ENCODE data around the gene PAN2.
"Not testable (repeated sequence)": the region's sequence is repeated elsewhere in the genome, so short reads cannot be mapped to it uniquely, and the experiment has no call there.

PAN2 gene

DNA sequence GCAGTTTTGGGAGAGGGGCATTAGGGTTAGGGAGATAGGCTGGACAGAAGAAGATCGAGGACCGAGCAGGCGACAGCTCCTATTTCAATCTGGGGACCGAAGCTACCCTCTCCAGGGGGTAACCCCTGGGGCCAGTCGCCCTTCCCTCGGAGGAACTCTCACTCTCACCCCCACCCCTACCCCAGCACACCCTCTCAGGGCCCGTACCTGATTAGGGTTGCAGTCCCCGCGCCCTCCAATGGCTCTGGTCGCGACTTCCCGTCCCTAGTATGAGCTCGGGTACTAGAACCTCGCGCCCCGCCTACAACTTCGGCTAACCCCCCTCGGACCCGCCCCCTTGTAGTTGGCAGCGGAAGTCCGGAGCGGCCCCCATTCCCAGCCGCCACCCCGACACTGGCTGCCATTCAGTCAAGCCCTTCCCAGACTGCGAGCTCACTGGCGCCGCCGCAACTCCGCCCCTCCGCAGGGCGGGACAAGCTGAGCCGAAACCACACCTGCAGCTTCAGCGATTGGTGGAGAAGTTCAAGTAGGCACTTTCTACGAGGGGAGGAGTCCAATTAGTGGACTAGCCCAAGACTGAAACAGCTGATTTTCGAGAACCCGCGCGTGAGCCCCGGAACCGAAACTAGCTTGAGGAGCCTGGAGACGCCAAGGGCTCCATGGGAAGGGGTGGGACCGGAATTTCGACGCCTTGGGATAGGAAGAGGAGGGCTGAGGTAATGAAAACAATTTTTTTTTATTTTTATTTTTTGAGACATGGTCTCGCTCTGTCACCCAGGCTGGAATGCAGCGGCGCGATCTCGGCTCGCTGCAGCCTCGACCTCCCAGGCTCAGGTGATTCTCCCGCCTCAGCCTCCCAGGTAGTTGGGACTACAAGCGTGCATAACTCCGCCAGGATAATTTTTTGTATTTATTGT lies 26.3 kb upstream of the PAN2 start, which contains the start of gene STAT2:
Gene STAT2, minus strand, starts transcription at position 257 of the 917 bp plus-strand sequence. CDS start 3,536 bp downstream, outside the sequence.
- Mint-ChIP-seq H3K36me3 (ENCODE audit: low read depth) (peaks cover 10% of the 10 kb centered on the region), H3K9me3 (no peaks in the 10 kb centered on the region), H3K4me3 (peak within 1 kb of the TSS; percentile 91), H3K4me1 (ENCODE audit: low read depth) (peaks cover 31% of the 10 kb centered on the region), H3K27ac (peak within 1 kb of the TSS; percentile 92), H3K27me3 (no peaks in the 10 kb centered on the region)

DNA sequence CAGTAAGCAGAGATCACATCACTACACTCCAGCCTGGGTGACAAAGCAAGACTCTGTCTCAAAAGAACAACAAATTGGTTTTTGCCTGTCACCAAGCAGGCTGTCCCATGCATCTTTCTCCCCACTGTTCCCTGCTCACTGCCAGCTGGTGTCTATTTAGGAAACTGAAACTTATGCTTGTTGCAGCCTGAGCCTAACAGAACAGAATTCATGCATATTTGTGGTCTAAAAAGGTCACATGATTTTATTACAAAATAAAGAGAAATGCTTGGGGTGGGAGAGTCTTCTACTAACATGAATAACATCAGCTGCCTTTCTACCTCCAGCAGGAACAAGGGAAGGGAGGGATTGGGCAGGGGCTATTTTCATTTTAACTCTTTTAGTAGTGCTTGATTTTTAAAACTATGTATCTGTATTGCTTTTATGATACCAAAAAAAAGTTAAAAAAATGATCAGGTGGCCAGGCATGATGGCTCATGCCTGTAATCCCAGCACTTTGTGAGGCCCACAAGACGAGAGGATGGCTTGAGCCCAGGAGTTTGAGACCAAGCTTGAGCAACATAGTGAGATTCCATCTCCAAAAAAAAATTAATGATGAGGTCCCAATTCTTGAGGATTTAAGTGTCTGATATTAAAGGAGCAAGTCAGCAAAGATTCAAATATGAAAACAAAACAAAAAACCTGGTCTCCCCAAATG lies 25.2 kb upstream of the PAN2 start:
- peaks cover 21% of the 10 kb centered on the region for H3K36me3 Mint-ChIP-seq (ENCODE audit: low read depth)
- H3K27ac Mint-ChIP-seq = peak overlapping the region; percentile 92
- H3K9me3 Mint-ChIP-seq = no peaks in the 10 kb centered on the region
- peak overlapping the region; percentile 91 for H3K4me3 Mint-ChIP-seq
- no peaks in the 10 kb centered on the region for H3K27me3 Mint-ChIP-seq
- H3K4me1 Mint-ChIP-seq (ENCODE audit: low read depth) = peaks cover 31% of the 10 kb centered on the region

DNA sequence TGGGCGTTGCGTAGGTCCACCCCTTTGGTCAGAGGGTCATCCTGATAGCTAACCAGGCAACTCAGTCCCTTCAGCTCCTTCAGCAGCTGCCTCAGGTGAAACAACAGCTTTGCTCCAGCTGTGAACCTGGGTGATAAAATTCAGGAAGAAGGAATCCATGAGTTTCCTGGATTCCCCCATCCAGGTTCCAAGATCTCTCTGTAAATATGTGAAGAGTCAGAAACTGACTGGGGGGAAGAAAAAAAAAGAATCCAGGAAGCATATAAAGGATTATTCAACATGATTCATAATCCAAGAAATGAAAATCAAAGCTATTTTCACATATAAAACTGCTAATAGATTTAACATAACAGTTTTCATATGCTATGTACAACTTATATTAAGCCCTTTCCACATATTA lies 17.5 kb upstream of the PAN2 start:
- Mint-ChIP-seq H3K4me1 (ENCODE audit: low read depth) (peaks cover 5% of the 10 kb centered on the region), H3K9me3 (no peaks in the 10 kb centered on the region), H3K36me3 (ENCODE audit: low read depth) (peaks cover 60% of the 10 kb centered on the region), H3K4me3 (no peak overlapping the region), H3K27ac (no peak overlapping the region), H3K27me3 (no peaks in the 10 kb centered on the region)

DNA sequence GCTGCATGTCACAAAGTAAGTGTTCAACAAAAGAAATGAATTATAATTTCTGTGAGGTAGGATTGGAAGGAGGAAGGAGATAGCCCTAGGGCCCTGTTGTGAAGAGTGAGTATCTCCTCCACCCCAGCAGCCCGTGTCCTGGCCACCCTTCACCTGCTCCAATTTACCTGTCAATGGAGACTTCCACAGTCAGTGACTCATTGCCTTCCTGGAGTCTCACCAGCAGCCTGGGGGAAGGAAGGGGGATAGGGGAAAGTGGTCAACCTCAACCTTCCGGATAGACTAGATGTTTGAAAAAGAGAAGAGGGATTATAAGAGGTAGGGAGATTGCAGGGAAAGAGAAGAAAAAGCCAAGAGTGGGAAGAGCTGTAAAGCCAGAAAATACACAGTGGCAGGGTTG lies 16.9 kb upstream of the PAN2 start:
- no peak overlapping the region for H3K4me3 Mint-ChIP-seq
- no peaks in the 10 kb centered on the region for H3K27me3 Mint-ChIP-seq
- H3K36me3 Mint-ChIP-seq (ENCODE audit: low read depth) = peaks cover 60% of the 10 kb centered on the region
- H3K4me1 Mint-ChIP-seq (ENCODE audit: low read depth) = peaks cover 5% of the 10 kb centered on the region
- no peaks in the 10 kb centered on the region for H3K9me3 Mint-ChIP-seq
- no peak overlapping the region for H3K27ac Mint-ChIP-seq

DNA sequence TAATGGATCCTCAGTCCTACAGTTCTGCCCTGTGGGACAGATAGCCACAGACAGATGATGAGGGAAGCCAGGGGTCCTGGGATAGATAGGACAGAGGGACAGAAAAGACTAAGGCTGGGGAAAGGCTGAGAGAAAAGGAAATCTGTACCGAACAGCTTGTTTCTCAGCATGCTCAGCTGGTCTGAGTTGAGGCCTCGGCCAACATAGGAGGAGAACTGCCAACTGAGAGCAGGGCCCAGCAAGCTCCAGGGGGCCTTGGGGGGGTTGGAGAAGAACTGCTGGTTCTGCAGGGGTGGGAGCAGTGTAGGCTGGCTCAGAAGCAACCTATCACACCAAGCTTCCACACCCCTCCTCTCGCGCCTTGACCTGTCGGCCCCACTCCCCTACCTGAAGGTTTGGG lies 15.0 kb upstream of the PAN2 start:
- Mint-ChIP-seq H3K27ac (no peak overlapping the region), H3K27me3 (no peaks in the 10 kb centered on the region), H3K36me3 (ENCODE audit: low read depth) (peaks cover 46% of the 10 kb centered on the region), H3K9me3 (no peaks in the 10 kb centered on the region), H3K4me1 (ENCODE audit: low read depth) (peaks cover 5% of the 10 kb centered on the region), H3K4me3 (no peak overlapping the region)

DNA sequence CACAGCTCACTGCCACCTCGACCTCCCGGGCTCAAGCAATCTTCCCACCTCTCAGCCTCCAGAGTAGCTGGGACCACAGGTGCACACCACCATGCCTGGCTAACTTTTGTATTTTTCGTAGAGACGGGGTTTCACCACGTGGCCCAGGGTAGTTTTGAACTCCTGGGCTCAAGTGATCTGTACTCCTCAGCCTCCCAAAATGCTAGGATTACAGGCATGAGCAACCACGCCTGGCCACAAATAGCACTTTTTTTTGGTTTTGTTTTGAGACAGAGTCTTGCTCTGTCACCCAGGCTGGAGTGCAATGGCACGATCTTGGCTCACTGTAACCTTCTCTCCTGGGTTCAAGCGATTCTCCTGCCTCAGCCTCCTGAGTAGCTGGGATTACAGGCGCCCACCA lies 13.5 kb upstream of the PAN2 start:
- H3K27me3 Mint-ChIP-seq; H3K27ac Mint-ChIP-seq; H3K4me1 Mint-ChIP-seq (ENCODE audit: low read depth); H3K9me3 Mint-ChIP-seq; H3K4me3 Mint-ChIP-seq: not testable (repeated sequence)
- peaks cover 49% of the 10 kb centered on the region for H3K36me3 Mint-ChIP-seq (ENCODE audit: low read depth)

DNA sequence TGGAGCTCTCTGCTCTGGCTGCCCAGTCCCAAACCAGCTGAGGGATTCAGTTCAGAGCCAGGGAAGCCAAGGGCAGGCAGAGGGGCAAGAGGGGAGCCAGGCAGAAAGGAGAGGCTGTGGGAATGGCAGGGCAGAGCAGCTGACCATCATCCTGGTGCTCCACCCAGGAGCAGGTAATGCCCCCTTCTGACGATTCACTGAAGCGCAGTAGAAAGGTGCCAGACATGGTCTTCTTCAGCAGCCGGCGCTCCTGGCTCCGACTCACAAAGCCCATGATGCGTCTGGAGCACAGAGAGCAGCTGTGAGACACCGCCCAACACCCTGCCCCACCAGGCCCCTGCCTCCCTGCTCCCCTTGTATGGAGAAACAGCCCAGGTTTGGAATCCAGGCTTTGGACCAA lies 12.9 kb upstream of the PAN2 start:
- Mint-ChIP-seq H3K36me3 (ENCODE audit: low read depth) (peaks cover 50% of the 10 kb centered on the region), H3K27ac (peak overlapping the region; percentile 27), H3K4me3 (no peak overlapping the region), H3K9me3 (no peaks in the 10 kb centered on the region), H3K27me3 (no peaks in the 10 kb centered on the region), H3K4me1 (ENCODE audit: low read depth) (peaks cover 5% of the 10 kb centered on the region)

DNA sequence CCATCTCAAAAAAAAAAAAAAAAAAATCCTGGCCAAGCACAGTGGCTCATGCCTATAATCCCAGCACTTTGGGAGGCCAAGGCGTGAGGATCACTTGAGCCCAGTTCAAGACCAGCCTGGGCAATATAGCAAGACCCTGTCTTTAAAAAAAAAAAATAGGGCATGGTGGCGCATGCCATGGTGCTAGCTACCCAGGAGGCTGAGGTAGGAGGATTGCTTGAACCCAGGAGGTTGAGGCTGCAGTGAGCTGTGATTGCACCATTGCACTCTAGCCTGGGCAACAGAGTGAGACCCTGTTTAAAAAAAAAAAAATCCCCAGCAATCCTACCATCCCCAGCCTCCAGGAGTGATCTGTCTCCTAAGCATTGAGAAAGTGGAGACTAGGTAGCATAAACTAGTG lies 8.5 kb upstream of the PAN2 start:
- H3K27ac Mint-ChIP-seq, H3K4me3 Mint-ChIP-seq, H3K27me3 Mint-ChIP-seq, H3K9me3 Mint-ChIP-seq: not testable (repeated sequence)
- peaks cover 38% of the 10 kb centered on the region for H3K4me1 Mint-ChIP-seq (ENCODE audit: low read depth)
- H3K36me3 Mint-ChIP-seq (ENCODE audit: low read depth) = peaks cover 47% of the 10 kb centered on the region

DNA sequence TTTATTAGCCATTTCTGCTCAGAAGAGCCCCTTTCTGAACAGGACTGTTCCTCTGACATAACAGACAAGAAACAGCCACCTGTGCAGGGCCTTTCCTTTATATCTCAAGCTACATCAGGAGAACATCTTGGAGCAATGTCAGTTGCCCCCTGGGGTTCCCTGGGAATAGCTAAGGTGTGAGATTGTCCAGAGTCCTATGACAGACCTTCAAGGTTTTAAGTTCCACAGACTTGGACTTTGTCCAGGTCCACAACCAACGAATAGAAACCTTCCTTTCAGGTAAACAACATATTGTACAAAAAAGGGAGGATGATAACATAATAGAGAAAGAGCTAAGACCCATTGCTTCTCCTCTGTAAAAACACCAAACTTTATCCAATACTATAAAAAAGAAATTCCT lies 7.8 kb upstream of the PAN2 start:
- H3K4me1 Mint-ChIP-seq (ENCODE audit: low read depth) = peaks cover 39% of the 10 kb centered on the region
- no peak overlapping the region for H3K27ac Mint-ChIP-seq
- H3K36me3 Mint-ChIP-seq (ENCODE audit: low read depth) = peaks cover 43% of the 10 kb centered on the region
- no peaks in the 10 kb centered on the region for H3K27me3 Mint-ChIP-seq
- no peaks in the 10 kb centered on the region for H3K9me3 Mint-ChIP-seq
- no peak overlapping the region for H3K4me3 Mint-ChIP-seq

DNA sequence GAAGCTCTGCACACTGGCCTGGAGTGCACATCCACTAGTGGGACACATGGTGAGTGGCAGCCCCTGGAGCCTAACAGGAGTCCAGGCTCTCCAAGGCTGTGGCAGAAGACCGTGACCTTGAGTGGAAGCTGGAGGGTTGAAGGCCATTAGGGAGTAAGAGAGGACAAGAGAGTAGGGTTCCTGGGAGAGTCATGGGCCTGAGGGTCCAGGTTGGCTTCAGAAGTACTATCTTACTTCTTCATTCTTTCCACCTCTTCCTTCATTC lies 5.3 kb upstream of the PAN2 start:
- Mint-ChIP-seq H3K9me3 (no peaks in the 10 kb centered on the region), H3K36me3 (ENCODE audit: low read depth) (peaks cover 34% of the 10 kb centered on the region), H3K4me1 (ENCODE audit: low read depth) (peaks cover 55% of the 10 kb centered on the region), H3K4me3 (peak overlapping the region; percentile 91), H3K27ac (peak overlapping the region; percentile 98), H3K27me3 (no peaks in the 10 kb centered on the region)

DNA sequence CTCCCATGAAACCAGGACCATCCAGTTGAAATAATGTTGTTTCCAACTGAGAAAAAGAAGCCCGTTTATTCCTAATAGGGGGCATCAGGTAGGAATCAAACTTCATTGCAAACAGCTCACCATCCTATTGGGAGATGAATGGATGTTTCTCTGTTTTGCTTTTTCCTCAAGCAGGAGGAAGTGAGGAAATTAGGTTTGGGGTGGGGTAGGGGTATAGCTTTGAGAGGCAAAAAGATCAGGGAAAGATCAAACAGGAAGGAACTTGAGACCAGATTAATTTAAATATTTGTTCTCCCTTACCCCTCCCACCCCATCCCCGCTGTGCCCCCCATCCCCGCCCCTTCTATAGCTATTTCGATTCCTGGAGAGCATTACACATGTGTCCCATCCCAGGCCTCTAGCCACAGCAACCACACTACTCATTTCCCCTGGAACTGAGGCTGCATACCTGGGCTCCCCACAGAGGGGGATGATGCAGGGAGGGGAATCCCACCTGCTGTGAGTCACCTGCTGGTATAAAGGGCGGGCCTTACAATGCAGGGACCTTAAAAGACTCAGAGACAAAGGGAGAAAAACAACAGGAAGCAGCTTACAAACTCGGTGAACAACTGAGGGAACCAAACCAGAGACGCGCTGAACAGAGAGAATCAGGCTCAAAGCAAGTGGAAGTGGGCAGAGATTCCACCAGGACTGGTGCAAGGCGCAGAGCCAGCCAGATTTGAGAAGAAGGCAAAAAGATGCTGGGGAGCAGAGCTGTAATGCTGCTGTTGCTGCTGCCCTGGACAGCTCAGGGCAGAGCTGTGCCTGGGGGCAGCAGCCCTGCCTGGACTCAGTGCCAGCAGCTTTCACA lies 4.7 kb upstream of the PAN2 start, which contains the start of gene IL23A:
Gene IL23A, plus strand, starts transcription at position 577 of the 850 bp plus-strand sequence. Its CDS starts 161 bp downstream, at position 738.
- H3K27ac Mint-ChIP-seq = peak within 1 kb of the TSS; percentile 98
- peaks cover 60% of the 10 kb centered on the region for H3K4me1 Mint-ChIP-seq (ENCODE audit: low read depth)
- H3K4me3 Mint-ChIP-seq = peak within 1 kb of the TSS; percentile 91
- H3K27me3 Mint-ChIP-seq = no peaks in the 10 kb centered on the region
- no peaks in the 10 kb centered on the region for H3K9me3 Mint-ChIP-seq
- peaks cover 33% of the 10 kb centered on the region for H3K36me3 Mint-ChIP-seq (ENCODE audit: low read depth)

DNA sequence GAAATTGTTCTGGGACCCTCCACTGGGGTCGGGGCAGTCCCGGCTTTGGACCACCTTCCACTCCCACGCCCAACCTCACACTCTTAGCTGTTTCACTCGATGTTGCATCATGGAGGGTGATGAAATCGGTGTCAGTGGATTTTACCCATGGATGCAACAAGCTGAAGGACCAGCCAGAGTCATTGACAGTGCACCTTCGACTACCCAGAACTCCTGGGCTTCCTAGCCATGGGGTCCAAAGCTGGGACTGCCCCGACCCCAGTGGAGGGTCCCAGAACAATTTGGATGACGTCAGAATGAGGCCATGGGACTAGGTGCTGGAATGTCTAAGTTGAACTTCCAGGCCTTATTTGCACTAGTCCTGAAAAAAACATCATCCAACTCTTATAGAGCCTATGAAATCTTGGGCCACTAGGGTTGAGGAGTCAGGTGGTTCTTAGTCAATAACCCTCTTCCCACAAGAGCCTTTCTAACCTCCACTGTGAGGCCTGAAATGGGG lies 4.0 kb upstream of the PAN2 start:
- peak overlapping the region; percentile 91 for H3K4me3 Mint-ChIP-seq
- peak overlapping the region; percentile 98 for H3K27ac Mint-ChIP-seq
- no peaks in the 10 kb centered on the region for H3K27me3 Mint-ChIP-seq
- peaks cover 26% of the 10 kb centered on the region for H3K36me3 Mint-ChIP-seq (ENCODE audit: low read depth)
- H3K9me3 Mint-ChIP-seq = no peaks in the 10 kb centered on the region
- H3K4me1 Mint-ChIP-seq (ENCODE audit: low read depth) = peaks cover 68% of the 10 kb centered on the region

DNA sequence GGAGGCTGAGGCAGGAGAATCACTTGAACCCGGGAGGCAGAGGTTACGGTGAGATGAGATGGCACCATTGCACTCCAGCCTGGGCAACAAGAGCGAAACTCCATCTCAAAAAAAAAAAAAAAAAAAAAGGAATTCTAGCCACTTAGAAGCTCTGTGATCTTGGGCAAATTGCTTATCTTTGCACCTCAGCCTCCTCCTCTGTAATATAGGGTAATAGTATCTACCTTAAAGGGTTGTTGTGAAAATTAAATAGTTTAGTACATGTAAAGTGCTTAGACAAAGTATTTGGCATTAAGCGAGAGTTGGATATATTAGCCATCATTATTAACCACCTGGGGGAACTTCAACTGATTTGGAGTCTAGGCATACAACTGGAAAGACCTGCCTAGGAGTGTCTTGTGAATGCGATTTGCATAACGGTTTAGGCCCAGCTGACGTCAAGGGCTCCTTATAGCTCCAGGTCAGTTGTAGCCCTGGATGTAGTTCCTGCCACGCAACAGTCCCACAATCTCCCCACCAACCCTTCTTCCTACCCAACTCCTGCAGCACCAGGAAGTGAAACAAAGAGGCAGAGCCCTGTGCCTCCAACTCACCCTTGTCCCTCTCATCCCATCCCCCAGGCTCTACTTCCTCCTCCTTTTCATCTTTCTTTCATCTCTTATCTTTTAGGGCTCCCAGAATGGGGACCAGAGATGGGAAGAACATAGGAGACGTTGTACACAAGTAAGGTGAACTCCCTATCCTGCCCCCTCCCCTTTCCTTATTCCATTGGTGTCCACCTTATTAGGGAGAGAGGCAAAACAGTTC lies 2.8 kb upstream of the PAN2 start:
- H3K27me3 Mint-ChIP-seq = no peaks in the 10 kb centered on the region
- H3K4me3 Mint-ChIP-seq = no peak overlapping the region
- H3K27ac Mint-ChIP-seq = peak overlapping the region; percentile 45
- H3K9me3 Mint-ChIP-seq = no peaks in the 10 kb centered on the region
- peaks cover 23% of the 10 kb centered on the region for H3K36me3 Mint-ChIP-seq (ENCODE audit: low read depth)
- peaks cover 74% of the 10 kb centered on the region for H3K4me1 Mint-ChIP-seq (ENCODE audit: low read depth)

DNA sequence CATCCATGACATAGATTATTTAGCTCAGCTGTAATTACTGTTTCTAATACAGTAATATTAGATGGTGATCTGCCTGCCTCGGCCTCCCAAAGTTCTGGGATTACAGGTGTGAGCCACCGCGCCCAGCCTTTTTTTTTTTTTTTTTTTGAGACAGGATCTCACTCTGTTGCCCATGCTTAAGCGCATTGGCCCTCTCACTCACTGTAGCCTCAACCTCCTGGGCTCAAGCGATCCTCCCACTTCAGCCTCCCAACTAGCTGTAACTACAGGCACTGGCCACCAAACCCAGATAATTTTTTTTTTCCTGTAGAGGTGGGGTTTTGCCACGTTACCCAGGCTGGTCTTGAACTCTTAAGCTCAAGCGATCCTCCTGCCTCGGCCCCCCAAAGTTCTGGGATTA lies 1.7 kb upstream of the PAN2 start:
- peaks cover 22% of the 10 kb centered on the region for H3K36me3 Mint-ChIP-seq (ENCODE audit: low read depth)
- H3K9me3 Mint-ChIP-seq, H3K27me3 Mint-ChIP-seq, H3K27ac Mint-ChIP-seq: not testable (repeated sequence)
- peaks cover 77% of the 10 kb centered on the region for H3K4me1 Mint-ChIP-seq (ENCODE audit: low read depth)
- H3K4me3 Mint-ChIP-seq = peak overlapping the region; percentile 10
